ENCODE results near the gene ACAP3. TPM values are rescaled to one million over a fixed set of nuclear protein-coding genes. Genes with fewer than 3 reads are reported as not detected.

ACAP3 gene
- total RNA-seq, 1 donor from 2014 or later, result 10.7 TPM

DNA sequence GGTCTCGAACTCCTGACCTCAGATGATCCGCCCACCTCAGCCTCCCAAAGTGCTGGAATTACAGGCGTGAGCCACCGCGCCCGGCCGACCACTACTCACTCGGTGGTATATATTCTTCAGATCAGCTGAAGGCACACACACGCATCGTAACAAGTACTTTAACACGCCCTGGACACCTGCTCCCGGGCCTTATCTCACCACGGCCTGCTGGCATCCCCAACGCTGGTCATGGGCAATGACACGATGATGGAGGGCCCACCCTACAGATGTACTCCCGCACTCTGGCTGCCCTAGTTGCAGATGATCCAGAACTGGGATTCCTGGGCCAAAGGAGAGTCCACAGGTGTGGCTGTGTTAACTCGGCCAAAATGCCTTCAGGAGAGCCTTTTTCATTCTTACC is 45.7 kb downstream of the ACAP3 start:
- Histone ChIP-seq H3K36me3 (no peaks in the 10 kb centered on the region), H3K27ac (no peak overlapping the region), H2AFZ (replicated peaks) (no peak overlapping the region), H3K4me2 (no peak overlapping the region), H3K9ac (no peak overlapping the region), H3K9me3 (ENCODE audit: low read depth) (no peaks in the 10 kb centered on the region), H3K4me3 (no peak overlapping the region), H3F3A (ENCODE audit: low read depth) (no peaks in the 10 kb centered on the region), H3K79me2 (ENCODE audit: low read depth) (no peaks in the 10 kb centered on the region), H4K20me1 (ENCODE audit: low read depth) (peaks cover 79% of the 10 kb centered on the region), H3K4me1 (no peaks in the 10 kb centered on the region), H3K27me3 (no peaks in the 10 kb centered on the region)
- Mint-ChIP-seq H3K9me3 (no peaks in the 10 kb centered on the region), H3K4me1 (peaks cover 3% of the 10 kb centered on the region), H3K27me3 (ENCODE audit: insufficient read depth, low read depth) (peaks cover 3% of the 10 kb centered on the region), H3K36me3 (peaks cover 31% of the 10 kb centered on the region), H3K4me3 (no peak overlapping the region), H3K27ac (no peak overlapping the region)
- TF ChIP-seq EZH2 (IDR thresholded peaks at IDR 0.05), result no peak
- TF ChIP-seq, protein P1, sequence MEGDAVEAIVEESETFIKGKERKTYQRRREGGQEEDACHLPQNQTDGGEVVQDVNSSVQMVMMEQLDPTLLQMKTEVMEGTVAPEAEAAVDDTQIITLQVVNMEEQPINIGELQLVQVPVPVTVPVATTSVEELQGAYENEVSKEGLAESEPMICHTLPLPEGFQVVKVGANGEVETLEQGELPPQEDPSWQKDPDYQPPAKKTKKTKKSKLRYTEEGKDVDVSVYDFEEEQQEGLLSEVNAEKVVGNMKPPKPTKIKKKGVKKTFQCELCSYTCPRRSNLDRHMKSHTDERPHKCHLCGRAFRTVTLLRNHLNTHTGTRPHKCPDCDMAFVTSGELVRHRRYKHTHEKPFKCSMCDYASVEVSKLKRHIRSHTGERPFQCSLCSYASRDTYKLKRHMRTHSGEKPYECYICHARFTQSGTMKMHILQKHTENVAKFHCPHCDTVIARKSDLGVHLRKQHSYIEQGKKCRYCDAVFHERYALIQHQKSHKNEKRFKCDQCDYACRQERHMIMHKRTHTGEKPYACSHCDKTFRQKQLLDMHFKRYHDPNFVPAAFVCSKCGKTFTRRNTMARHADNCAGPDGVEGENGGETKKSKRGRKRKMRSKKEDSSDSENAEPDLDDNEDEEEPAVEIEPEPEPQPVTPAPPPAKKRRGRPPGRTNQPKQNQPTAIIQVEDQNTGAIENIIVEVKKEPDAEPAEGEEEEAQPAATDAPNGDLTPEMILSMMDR (IDR thresholded peaks at IDR 0.05), result no peak
- no peak for TF ChIP-seq EZH2phosphoT487 (IDR thresholded peaks at IDR 0.05)
- no peak for DNase-seq (ENCODE audit: low spot score)

DNA sequence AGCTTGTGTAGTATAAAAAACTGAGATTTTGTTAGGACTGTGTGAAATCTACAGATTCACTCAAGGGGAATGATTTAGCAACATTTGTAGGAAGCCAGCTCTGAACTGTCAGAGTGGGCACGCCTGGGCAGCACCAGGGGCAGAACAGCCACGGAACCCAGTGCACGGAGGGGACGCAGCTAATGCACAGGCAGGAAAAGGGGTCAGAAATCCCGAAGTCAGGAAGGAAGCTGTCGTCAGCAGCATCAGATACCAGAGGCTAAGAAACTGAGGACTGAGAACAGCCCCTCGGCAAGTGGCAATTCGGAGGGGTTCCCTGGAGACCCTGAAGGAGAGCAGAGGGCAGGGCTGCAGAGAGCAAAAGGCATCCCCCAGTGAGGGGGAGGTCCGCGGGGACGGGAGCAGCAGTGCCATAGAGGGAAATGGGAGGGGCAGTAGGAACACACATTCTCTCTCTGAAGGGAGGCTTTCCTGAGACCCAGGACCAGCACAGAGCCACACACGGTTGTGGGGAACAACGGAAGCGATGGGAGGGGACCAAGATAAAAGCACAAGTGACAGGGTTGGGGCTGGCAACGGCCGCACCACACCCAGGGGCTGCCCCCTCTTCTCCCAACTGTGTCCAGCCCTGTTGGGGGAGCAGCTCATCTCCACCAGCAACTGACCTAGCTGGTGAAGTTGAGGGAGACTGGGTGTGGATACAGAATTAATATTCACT is 46.7 kb downstream of the ACAP3 start:
- Histone ChIP-seq H3K4me3 (no peak overlapping the region), H3K4me1 (no peaks in the 10 kb centered on the region), H3K9ac (no peak overlapping the region), H2AFZ (replicated peaks) (no peak overlapping the region), H3K79me2 (ENCODE audit: low read depth) (no peaks in the 10 kb centered on the region), H3K36me3 (no peaks in the 10 kb centered on the region), H3K27ac (no peak overlapping the region), H3K9me3 (ENCODE audit: low read depth) (no peaks in the 10 kb centered on the region), H3F3A (ENCODE audit: low read depth) (no peaks in the 10 kb centered on the region), H4K20me1 (ENCODE audit: low read depth) (peaks cover 70% of the 10 kb centered on the region), H3K27me3 (no peaks in the 10 kb centered on the region), H3K4me2 (no peak overlapping the region)
- no peak for DNase-seq (ENCODE audit: low spot score)
- peaks cover 3% of the 10 kb centered on the region for H3K27me3 Mint-ChIP-seq (ENCODE audit: insufficient read depth, low read depth)
- H3K4me1 Mint-ChIP-seq, result peaks cover 3% of the 10 kb centered on the region
- peaks cover 31% of the 10 kb centered on the region for H3K36me3 Mint-ChIP-seq
- no peaks in the 10 kb centered on the region for H3K9me3 Mint-ChIP-seq
- no peak overlapping the region for H3K4me3 Mint-ChIP-seq
- TF ChIP-seq EZH2 (IDR thresholded peaks at IDR 0.05) (no peak), EZH2phosphoT487 (IDR thresholded peaks at IDR 0.05) (no peak)
- TF ChIP-seq, protein P1 (IDR thresholded peaks at IDR 0.05), result no peak
- no peak overlapping the region for H3K27ac Mint-ChIP-seq

DNA sequence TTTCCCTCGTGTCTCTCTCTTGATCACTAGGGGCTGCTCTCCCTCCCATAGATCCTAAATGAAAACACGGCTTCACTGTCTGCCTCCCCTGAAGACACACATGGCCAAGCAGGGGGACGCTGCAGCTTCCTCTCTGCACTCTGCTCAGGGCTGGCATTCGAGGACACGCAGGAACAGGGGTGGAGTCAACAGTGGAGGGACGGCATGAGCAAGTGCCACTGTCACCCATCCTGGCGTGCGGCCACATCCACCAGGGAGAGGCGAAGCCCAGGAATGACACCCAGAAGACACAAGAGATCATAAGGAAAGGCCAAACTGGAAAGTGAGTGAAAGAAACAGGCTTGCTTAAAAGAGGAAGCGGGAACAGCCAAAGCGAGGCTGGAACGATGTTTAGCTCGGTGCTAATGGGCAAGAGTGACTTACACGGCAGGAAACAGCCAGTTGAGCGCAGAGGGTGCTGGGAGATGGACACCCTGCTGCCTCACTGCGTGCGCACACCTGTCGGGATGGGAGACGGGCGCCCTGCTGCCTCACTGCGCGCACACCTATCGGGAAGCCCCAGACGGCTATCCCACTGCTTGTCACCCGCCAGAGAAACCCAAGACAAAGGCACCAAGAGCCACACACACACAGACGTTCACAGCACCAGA is 47.7 kb downstream of the ACAP3 start:
- H2AFZ ChIP-seq (replicated peaks), result no peak overlapping the region
- H3K9ac ChIP-seq, result no peak overlapping the region
- TF ChIP-seq EZH2 (IDR thresholded peaks at IDR 0.05), result no peak
- TF ChIP-seq, protein P1 (IDR thresholded peaks at IDR 0.05), result no peak
- TF ChIP-seq EZH2phosphoT487 (IDR thresholded peaks at IDR 0.05), result no peak
- H4K20me1 ChIP-seq (ENCODE audit: low read depth), result peaks cover 64% of the 10 kb centered on the region
- Mint-ChIP-seq H3K36me3 (peaks cover 28% of the 10 kb centered on the region), H3K4me3 (peak overlapping the region; percentile 8), H3K27ac (no peak overlapping the region), H3K9me3 (no peaks in the 10 kb centered on the region), H3K27me3 (ENCODE audit: insufficient read depth, low read depth) (peaks cover 2% of the 10 kb centered on the region), H3K4me1 (peaks cover 3% of the 10 kb centered on the region)
- H3K27ac ChIP-seq, result no peak overlapping the region
- no peaks in the 10 kb centered on the region for H3K79me2 ChIP-seq (ENCODE audit: low read depth)
- no peak overlapping the region for H3K4me3 ChIP-seq
- no peak for DNase-seq (ENCODE audit: low spot score)
- H3F3A ChIP-seq (ENCODE audit: low read depth), result no peaks in the 10 kb centered on the region
- H3K27me3 ChIP-seq, result no peaks in the 10 kb centered on the region
- H3K4me2 ChIP-seq, result no peak overlapping the region
- no peaks in the 10 kb centered on the region for H3K36me3 ChIP-seq
- no peaks in the 10 kb centered on the region for H3K9me3 ChIP-seq (ENCODE audit: low read depth)
- no peaks in the 10 kb centered on the region for H3K4me1 ChIP-seq

Measured in neural progenitor cell (in vitro differentiated cells).